Measurements from ENCODE around the gene PARVA.
"Not testable (repeated sequence)": the region's sequence is repeated elsewhere in the genome, so short reads cannot be mapped to it uniquely, and the experiment has no call there.

Gene PARVA

GRCh38 chr11:12518606-12519385 lies 141.4 kb downstream of the PARVA start:
- H3K27me3 ChIP-seq (ENCODE audit: control insufficient read depth, insufficient read depth, low read length) = no peaks in the 10 kb centered on the region
- no peak overlapping the region for H3K9ac ChIP-seq (ENCODE audit: low read length)
- no peaks in the 10 kb centered on the region; the same call in 1 of the 2 replicates for H3K4me1 ChIP-seq (ENCODE audit: control insufficient read depth, insufficient read depth, low read length)
- no peaks in the 10 kb centered on the region for H3K9me3 ChIP-seq (ENCODE audit: control insufficient read depth, insufficient read depth, low read depth, low read length)
- H3K4me3 ChIP-seq (ENCODE audit: low read depth, low read length) = no peak overlapping the region
- no peaks in the 10 kb centered on the region for H3K36me3 ChIP-seq (ENCODE audit: control insufficient read depth, insufficient read depth, low read length)
- no peak overlapping the region for H3K27ac ChIP-seq (ENCODE audit: low read depth, low read length)

GRCh38 chr11:12520054-12520453 lies 142.7 kb downstream of the PARVA start:
- no peaks in the 10 kb centered on the region for H3K36me3 ChIP-seq (ENCODE audit: control insufficient read depth, insufficient read depth, low read length)
- H3K4me1 ChIP-seq (ENCODE audit: control insufficient read depth, insufficient read depth, low read length) = peaks cover 2% of the 10 kb centered on the region; the same call in 1 of the 2 replicates
- no peaks in the 10 kb centered on the region for H3K9me3 ChIP-seq (ENCODE audit: control insufficient read depth, insufficient read depth, low read depth, low read length)
- H3K27ac ChIP-seq (ENCODE audit: low read depth, low read length) = no peak overlapping the region
- no peak overlapping the region for H3K9ac ChIP-seq (ENCODE audit: low read length)
- no peak overlapping the region for H3K4me3 ChIP-seq (ENCODE audit: low read depth, low read length)
- H3K27me3 ChIP-seq (ENCODE audit: control insufficient read depth, insufficient read depth, low read length) = no peaks in the 10 kb centered on the region

- H3K27ac ChIP-seq (ENCODE audit: low read depth, low read length); H3K9ac ChIP-seq (ENCODE audit: low read length); H3K4me3 ChIP-seq (ENCODE audit: low read depth, low read length); H3K4me1 ChIP-seq (ENCODE audit: control insufficient read depth, insufficient read depth, low read length); H3K36me3 ChIP-seq (ENCODE audit: control insufficient read depth, insufficient read depth, low read length); H3K9me3 ChIP-seq (ENCODE audit: control insufficient read depth, insufficient read depth, low read depth, low read length); H3K27me3 ChIP-seq (ENCODE audit: control insufficient read depth, insufficient read depth, low read length): not testable (repeated sequence)
These were observed 143.2 kb downstream of the PARVA start for GRCh38 chr11:12520576-12520975.

- H3K4me3 ChIP-seq (ENCODE audit: low read depth, low read length) = no peak overlapping the region
- H3K27me3 ChIP-seq (ENCODE audit: control insufficient read depth, insufficient read depth, low read length) = no peaks in the 10 kb centered on the region
- no peak overlapping the region for H3K27ac ChIP-seq (ENCODE audit: low read depth, low read length)
- H3K4me1 ChIP-seq (ENCODE audit: control insufficient read depth, insufficient read depth, low read length) = peaks cover 6% of the 10 kb centered on the region; the same call in 1 of the 2 replicates
- H3K9me3 ChIP-seq (ENCODE audit: control insufficient read depth, insufficient read depth, low read depth, low read length) = no peaks in the 10 kb centered on the region
- no peak overlapping the region for H3K9ac ChIP-seq (ENCODE audit: low read length)
- no peaks in the 10 kb centered on the region for H3K36me3 ChIP-seq (ENCODE audit: control insufficient read depth, insufficient read depth, low read length)
These were observed 146.0 kb downstream of the PARVA start for GRCh38 chr11:12523180-12523924.

- Histone ChIP-seq H3K36me3 (ENCODE audit: control insufficient read depth, insufficient read depth, low read length) (no peaks in the 10 kb centered on the region), H3K27ac (ENCODE audit: low read depth, low read length) (no peak overlapping the region), H3K9ac (ENCODE audit: low read length) (no peak overlapping the region), H3K4me1 (ENCODE audit: control insufficient read depth, insufficient read depth, low read length) (peaks cover 6% of the 10 kb centered on the region; the same call in 1 of the 2 replicates), H3K9me3 (ENCODE audit: control insufficient read depth, insufficient read depth, low read depth, low read length) (no peaks in the 10 kb centered on the region), H3K27me3 (ENCODE audit: control insufficient read depth, insufficient read depth, low read length) (no peaks in the 10 kb centered on the region), H3K4me3 (ENCODE audit: low read depth, low read length) (no peak overlapping the region)
These were observed 147.5 kb downstream of the PARVA start for GRCh38 chr11:12524865-12525264.

GRCh38 chr11:12525466-12526055 lies 148.2 kb downstream of the PARVA start:
- Histone ChIP-seq H3K27ac (ENCODE audit: low read depth, low read length) (no peak overlapping the region), H3K9me3 (ENCODE audit: control insufficient read depth, insufficient read depth, low read depth, low read length) (no peaks in the 10 kb centered on the region), H3K4me1 (ENCODE audit: control insufficient read depth, insufficient read depth, low read length) (peaks cover 6% of the 10 kb centered on the region; the same call in 1 of the 2 replicates), H3K36me3 (ENCODE audit: control insufficient read depth, insufficient read depth, low read length) (no peaks in the 10 kb centered on the region), H3K27me3 (ENCODE audit: control insufficient read depth, insufficient read depth, low read length) (no peaks in the 10 kb centered on the region), H3K4me3 (ENCODE audit: low read depth, low read length) (no peak overlapping the region), H3K9ac (ENCODE audit: low read length) (no peak overlapping the region)

- no peak overlapping the region for H3K9ac ChIP-seq (ENCODE audit: low read length)
- no peak overlapping the region for H3K4me3 ChIP-seq (ENCODE audit: low read depth, low read length)
- H3K27ac ChIP-seq (ENCODE audit: low read depth, low read length) = no peak overlapping the region
- peaks cover 6% of the 10 kb centered on the region; the same call in 1 of the 2 replicates for H3K4me1 ChIP-seq (ENCODE audit: control insufficient read depth, insufficient read depth, low read length)
- H3K36me3 ChIP-seq (ENCODE audit: control insufficient read depth, insufficient read depth, low read length) = no peaks in the 10 kb centered on the region
- no peaks in the 10 kb centered on the region for H3K27me3 ChIP-seq (ENCODE audit: control insufficient read depth, insufficient read depth, low read length)
- H3K9me3 ChIP-seq (ENCODE audit: control insufficient read depth, insufficient read depth, low read depth, low read length) = no peaks in the 10 kb centered on the region
These were observed 149.4 kb downstream of the PARVA start for GRCh38 chr11:12526789-12527188.

- Histone ChIP-seq H3K9ac (ENCODE audit: low read length) (no peak overlapping the region), H3K27me3 (ENCODE audit: control insufficient read depth, insufficient read depth, low read length) (no peaks in the 10 kb centered on the region), H3K36me3 (ENCODE audit: control insufficient read depth, insufficient read depth, low read length) (no peaks in the 10 kb centered on the region), H3K4me3 (ENCODE audit: low read depth, low read length) (no peak overlapping the region), H3K4me1 (ENCODE audit: control insufficient read depth, insufficient read depth, low read length) (peaks cover 6% of the 10 kb centered on the region; the same call in 1 of the 2 replicates), H3K27ac (ENCODE audit: low read depth, low read length) (no peak overlapping the region), H3K9me3 (ENCODE audit: control insufficient read depth, insufficient read depth, low read depth, low read length) (no peaks in the 10 kb centered on the region)
These were observed 151.1 kb downstream of the PARVA start for GRCh38 chr11:12528487-12528886.

- H3K27ac ChIP-seq (ENCODE audit: low read depth, low read length) = no peak overlapping the region
- peaks cover 6% of the 10 kb centered on the region; the same call in 1 of the 2 replicates for H3K4me1 ChIP-seq (ENCODE audit: control insufficient read depth, insufficient read depth, low read length)
- H3K9ac ChIP-seq (ENCODE audit: low read length) = no peak overlapping the region
- no peaks in the 10 kb centered on the region for H3K9me3 ChIP-seq (ENCODE audit: control insufficient read depth, insufficient read depth, low read depth, low read length)
- H3K27me3 ChIP-seq (ENCODE audit: control insufficient read depth, insufficient read depth, low read length) = no peaks in the 10 kb centered on the region
- H3K4me3 ChIP-seq (ENCODE audit: low read depth, low read length) = no peak overlapping the region
- H3K36me3 ChIP-seq (ENCODE audit: control insufficient read depth, insufficient read depth, low read length) = no peaks in the 10 kb centered on the region
These were observed 151.7 kb downstream of the PARVA start for GRCh38 chr11:12529041-12529440.

- no peak overlapping the region for H3K4me3 ChIP-seq (ENCODE audit: low read depth, low read length)
- no peak overlapping the region for H3K9ac ChIP-seq (ENCODE audit: low read length)
- H3K27me3 ChIP-seq (ENCODE audit: control insufficient read depth, insufficient read depth, low read length) = no peaks in the 10 kb centered on the region
- H3K27ac ChIP-seq (ENCODE audit: low read depth, low read length) = no peak overlapping the region
- no peaks in the 10 kb centered on the region for H3K9me3 ChIP-seq (ENCODE audit: control insufficient read depth, insufficient read depth, low read depth, low read length)
- H3K36me3 ChIP-seq (ENCODE audit: control insufficient read depth, insufficient read depth, low read length) = no peaks in the 10 kb centered on the region
- peaks cover 6% of the 10 kb centered on the region; the same call in 1 of the 2 replicates for H3K4me1 ChIP-seq (ENCODE audit: control insufficient read depth, insufficient read depth, low read length)
These were observed 152.4 kb downstream of the PARVA start for GRCh38 chr11:12529793-12530192.

GRCh38 chr11:12531020-12531419 lies 153.6 kb downstream of the PARVA start:
- no peaks in the 10 kb centered on the region for H3K36me3 ChIP-seq (ENCODE audit: control insufficient read depth, insufficient read depth, low read length)
- no peak overlapping the region for H3K4me3 ChIP-seq (ENCODE audit: low read depth, low read length)
- no peaks in the 10 kb centered on the region for H3K4me1 ChIP-seq (ENCODE audit: control insufficient read depth, insufficient read depth, low read length)
- no peaks in the 10 kb centered on the region for H3K27me3 ChIP-seq (ENCODE audit: control insufficient read depth, insufficient read depth, low read length)
- no peak overlapping the region for H3K27ac ChIP-seq (ENCODE audit: low read depth, low read length)
- no peak overlapping the region for H3K9ac ChIP-seq (ENCODE audit: low read length)
- no peaks in the 10 kb centered on the region for H3K9me3 ChIP-seq (ENCODE audit: control insufficient read depth, insufficient read depth, low read depth, low read length)

Measured in HUES6 (cell line).